ENCODE results near the gene ZNF888.

- TF ChIP-seq CTCF (IDR thresholded peaks at IDR 0.05; ENCODE audit: insufficient read depth, low read depth, low read length) (no peak), EZH2 (IDR thresholded peaks at IDR 0.05; ENCODE audit: insufficient read depth, low read length) (no peak)
Observed at GRCh38 chr19:52935434-52935833, 12.2 kb upstream of the ZNF888 start.

All from astrocyte (in vitro differentiated cells and primary cell).